Astrocyte of the cerebellum (primary cell): Measurements from ENCODE around the gene DVL2.
A peak's percentile ranks its signal among the peaks of the same experiment; 100 is the strongest.

Source experiments
- DNase-seq: peaks from one replicate; pipeline ENCODE4 v3.0.0-alpha.2; 2011; ENCODE audit warnings: low read depth
- H3K4me3 ChIP-seq: 2 replicates; pipeline ENCODE4 v1.5.1; 2011; ENCODE audit warnings: mild to moderate bottlenecking, low read depth, low read length, moderate library complexity
- in situ Hi-C: cut with HindIII; loops from 2 replicates; pipeline ENCODE4 v1.10.0; 2017; ENCODE audit warnings: low sequenced_read_pairs
- TF ChIP-seq, protein P1 (sequence below): IDR thresholded peaks from 2 replicates; pipeline ENCODE4 v1.5.1; 2012; ENCODE audit warnings: low read length, low read depth, moderate library complexity, mild to moderate bottlenecking; ENCODE audit errors: missing control alignments

Gene DVL2

DNA sequence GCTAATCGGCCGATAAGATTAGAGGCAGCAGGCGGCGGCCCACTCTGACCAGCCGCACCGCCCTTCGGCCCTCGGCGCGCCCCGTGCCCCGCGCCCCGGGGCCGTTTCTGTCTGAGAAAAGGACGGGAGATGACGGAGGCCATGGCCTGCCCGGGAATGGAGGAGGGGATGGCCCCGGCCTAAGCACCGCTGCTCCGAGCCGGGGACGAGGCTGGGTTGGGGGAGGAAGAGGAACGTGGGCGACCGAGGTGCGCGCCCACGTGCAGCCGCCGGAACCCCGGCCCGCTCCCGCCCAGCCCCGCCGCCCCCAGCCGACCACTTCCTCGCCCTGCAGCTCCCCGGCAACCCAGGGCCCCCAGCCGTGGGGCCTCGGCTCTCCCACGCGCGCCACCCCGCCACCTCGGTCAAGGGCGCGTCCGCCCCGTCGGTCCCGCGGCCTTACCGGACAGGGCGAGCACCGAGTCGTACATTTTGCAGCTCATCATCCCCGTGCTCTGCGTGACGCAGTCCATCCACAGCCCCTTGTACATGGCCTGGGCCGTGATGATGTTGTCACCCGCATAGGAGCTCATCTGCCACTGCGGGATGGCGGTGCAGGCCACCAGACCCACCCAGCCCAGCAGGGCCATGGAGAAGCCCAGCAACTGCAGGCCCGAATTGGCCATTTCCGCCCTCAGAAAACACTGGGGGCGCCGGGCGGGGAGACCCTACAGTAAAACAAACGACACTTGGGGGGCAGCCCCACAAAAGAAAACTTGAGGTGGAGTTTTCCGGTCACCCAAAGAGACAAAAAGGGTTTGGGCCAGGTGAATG, 27.3 kb upstream of the DVL2 start:
- H3K4me3 ChIP-seq = peak overlapping the region; percentile 27
- in situ Hi-C loops = no loop called here
- DNase-seq = no peak
- TF ChIP-seq, protein P1, sequence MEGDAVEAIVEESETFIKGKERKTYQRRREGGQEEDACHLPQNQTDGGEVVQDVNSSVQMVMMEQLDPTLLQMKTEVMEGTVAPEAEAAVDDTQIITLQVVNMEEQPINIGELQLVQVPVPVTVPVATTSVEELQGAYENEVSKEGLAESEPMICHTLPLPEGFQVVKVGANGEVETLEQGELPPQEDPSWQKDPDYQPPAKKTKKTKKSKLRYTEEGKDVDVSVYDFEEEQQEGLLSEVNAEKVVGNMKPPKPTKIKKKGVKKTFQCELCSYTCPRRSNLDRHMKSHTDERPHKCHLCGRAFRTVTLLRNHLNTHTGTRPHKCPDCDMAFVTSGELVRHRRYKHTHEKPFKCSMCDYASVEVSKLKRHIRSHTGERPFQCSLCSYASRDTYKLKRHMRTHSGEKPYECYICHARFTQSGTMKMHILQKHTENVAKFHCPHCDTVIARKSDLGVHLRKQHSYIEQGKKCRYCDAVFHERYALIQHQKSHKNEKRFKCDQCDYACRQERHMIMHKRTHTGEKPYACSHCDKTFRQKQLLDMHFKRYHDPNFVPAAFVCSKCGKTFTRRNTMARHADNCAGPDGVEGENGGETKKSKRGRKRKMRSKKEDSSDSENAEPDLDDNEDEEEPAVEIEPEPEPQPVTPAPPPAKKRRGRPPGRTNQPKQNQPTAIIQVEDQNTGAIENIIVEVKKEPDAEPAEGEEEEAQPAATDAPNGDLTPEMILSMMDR = no peak

DNA sequence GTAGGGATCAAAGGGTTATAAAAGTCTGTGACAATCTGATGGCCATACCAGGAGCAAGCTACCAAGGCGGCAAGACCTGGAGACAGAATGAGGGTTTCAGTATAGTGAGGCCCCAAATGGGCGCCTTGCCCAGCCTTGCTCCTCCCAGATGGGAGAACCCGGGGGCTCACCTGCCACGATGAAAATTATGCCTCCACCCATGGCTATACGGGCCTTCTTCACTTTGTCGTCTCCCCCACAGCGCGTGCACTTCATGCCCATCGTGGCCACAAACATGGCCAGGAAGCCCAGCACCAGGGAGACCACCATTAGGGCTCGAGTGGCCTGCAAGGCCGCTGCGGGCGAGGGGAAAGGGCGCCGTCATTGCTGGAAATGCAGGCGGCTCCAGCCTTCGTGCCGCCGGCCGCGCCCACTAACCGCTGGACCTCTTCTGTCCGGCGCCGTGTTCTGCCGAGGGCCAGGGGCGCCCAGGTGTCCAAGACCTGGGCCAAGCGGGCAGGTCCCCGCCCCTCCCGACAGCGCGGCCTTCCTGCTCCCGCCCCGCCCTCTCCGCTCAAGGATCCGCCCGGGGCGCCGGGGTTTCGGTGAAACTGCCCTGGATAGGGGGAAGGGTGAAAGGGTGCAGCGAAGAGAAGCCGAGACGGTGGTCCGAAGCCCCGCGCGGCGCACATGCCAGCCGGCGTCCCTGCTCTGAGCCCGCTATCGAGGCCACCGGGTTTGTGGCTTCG, 26.5 kb upstream of the DVL2 start:
- DNase-seq = no peak
- in situ Hi-C loops = no loop called here
- TF ChIP-seq, protein P1 = no peak
- peak overlapping the region; percentile 27 for H3K4me3 ChIP-seq

GRCh38 chr17:7260151-7260550, 25.8 kb upstream of the DVL2 start:
- in situ Hi-C loops = no loop called here
- TF ChIP-seq, protein P1 = no peak
- DNase-seq = no peak
- no peak overlapping the region for H3K4me3 ChIP-seq

DNA sequence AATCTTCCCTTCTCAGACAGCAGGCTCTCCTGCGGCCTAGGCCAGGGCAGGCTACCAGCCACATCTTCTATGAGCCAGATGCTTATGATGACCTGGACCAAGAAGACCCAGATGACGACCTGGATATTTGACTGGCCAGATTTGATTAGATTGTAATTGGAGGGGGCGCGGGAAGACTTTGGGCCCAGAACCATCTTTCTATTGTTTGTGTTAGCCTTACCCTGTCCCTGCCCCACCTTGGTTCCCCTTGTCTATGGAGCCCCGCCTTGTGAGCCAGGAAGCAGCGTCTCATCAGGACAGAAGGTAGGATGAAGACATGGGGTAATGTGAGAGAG, 25.2 kb upstream of the DVL2 start:
- TF ChIP-seq, protein P1 = no peak
- DNase-seq = no peak
- in situ Hi-C loops = no loop called here
- no peak overlapping the region for H3K4me3 ChIP-seq

GRCh38 chr17:7258731-7259554, 24.6 kb upstream of the DVL2 start:
- TF ChIP-seq, protein P1 = no peak
- H3K4me3 ChIP-seq = no peak overlapping the region
- DNase-seq = no peak
- in situ Hi-C loops = no loop called here

DNA sequence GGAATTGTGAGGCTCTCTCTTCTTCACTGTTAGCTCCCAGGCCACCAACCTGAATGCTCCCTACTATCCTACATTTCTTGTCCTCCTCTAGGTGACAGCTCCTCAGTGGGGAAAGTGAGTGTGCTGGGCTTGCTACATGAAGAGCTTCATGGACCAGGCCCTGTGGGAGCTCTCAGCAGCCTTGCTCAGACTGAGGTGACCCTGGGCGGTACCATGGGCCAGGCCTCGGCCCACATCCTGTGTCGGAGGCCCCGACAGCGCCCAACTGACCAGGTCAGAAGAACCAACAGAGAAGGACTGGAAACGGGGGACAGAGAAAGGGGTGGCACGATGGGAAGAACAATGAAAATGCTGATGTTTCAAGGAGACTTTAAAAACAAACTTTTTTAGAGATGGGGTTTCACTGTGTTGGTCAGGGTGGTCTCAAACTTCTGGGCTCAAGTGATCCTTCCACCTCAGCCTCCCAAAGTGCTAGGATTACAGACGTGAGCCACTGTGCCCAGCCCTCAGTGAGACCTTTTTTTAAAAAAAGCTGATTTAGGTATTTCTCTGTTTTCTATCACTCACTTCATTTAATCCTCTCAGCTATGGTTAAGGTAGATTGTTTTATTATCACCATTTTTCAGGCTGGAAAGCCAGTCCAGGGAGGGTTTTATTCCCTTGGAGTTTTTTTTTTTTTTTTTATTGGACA, 22.6 kb upstream of the DVL2 start:
- TF ChIP-seq, protein P1 = no peak
- no peak overlapping the region for H3K4me3 ChIP-seq
- DNase-seq = no peak
- in situ Hi-C loops = no loop called here
